T-cell (primary cell): ENCODE measurements around the gene CRLF3. TPM values are rescaled to one million over a fixed set of nuclear protein-coding genes. Genes with fewer than 3 reads are reported as not detected.

Experiments used
- ATAC-seq, 4 experiments: fragments of 200-7000 bp in 3 of 4; fragments of 150-1000 bp in 1 of 4; cut with Tn5 transposase; replicated peaks in 1 of 4; 1 replicate in 3 of 4; 2 replicates in 1 of 4; pipeline ENCODE4 v1.10.0; 2021; ENCODE audit warnings: moderate library complexity in 3 of 4, mild to moderate bottlenecking in 2 of 4, moderate number of reproducible peaks in 1 of 4
- CTCF ChIA-PET, 2 donors: fragments of 300-600 bp; sonication (Branson Sonifier 250); formaldehyde crosslinking; loops; one replicate each; lab custom pipeline; 2022; ENCODE audit warnings: antibody characterized with exemption in 2 of 2; lab: Charles Lee
- POLR2A ChIA-PET, 2 donors: fragments of 300-600 bp; sonication (Branson Sonifier 250); formaldehyde crosslinking; loops; one replicate each; lab custom pipeline; 2022; ENCODE audit warnings: antibody characterized with exemption in 2 of 2; lab: Charles Lee
- DNase-seq, 35 experiments: peaks; one replicate each; pipeline versions ENCODE4 v3.0.0 to v3.0.0-alpha.2; 2013 to 2023
- H3K27ac ChIP-seq: one replicate; pipeline ENCODE4 v1.5.1; 2013; ENCODE audit warnings: low read length
- H3K27me3 ChIP-seq, 2 experiments: replicated peaks in 1 of 2; 1 replicate in 1 of 2; 2 replicates in 1 of 2; pipeline versions ENCODE4 v1.6.1 to v1.7.0; 2013; ENCODE audit warnings: low read length in 1 of 2, mixed read lengths in 1 of 2; ENCODE audit not compliant: control insufficient read depth in 2 of 2, insufficient read depth in 2 of 2; ENCODE audit errors: extremely low read depth in 1 of 2
- H3K36me3 ChIP-seq, 2 donors: 1 replicate in 1 of 2; 2 replicates in 1 of 2; pipeline versions ENCODE4 v1.6.1 to v1.7.0; 2013; ENCODE audit warnings: low read length in 1 of 2; ENCODE audit not compliant: control insufficient read depth in 2 of 2, insufficient read depth in 1 of 2; ENCODE audit errors: extremely low read depth in 1 of 2
- H3K4me1 ChIP-seq, 2 experiments: 1 replicate in 1 of 2; 2 replicates in 1 of 2; pipeline versions ENCODE4 v1.6.1 to v1.7.0; 2013; ENCODE audit warnings: low read length in 2 of 2, mixed read lengths in 1 of 2; ENCODE audit not compliant: insufficient read depth in 2 of 2, control insufficient read depth in 1 of 2; ENCODE audit errors: extremely low read depth in 1 of 2
- H3K4me3 ChIP-seq, 2 donors: 1 replicate in 1 of 2; 2 replicates in 1 of 2; pipeline versions ENCODE4 v1.5.1 to v1.7.0; 2013; ENCODE audit warnings: mild to moderate bottlenecking in 2 of 2, low read length in 1 of 2, moderate library complexity in 1 of 2; ENCODE audit not compliant: control insufficient read depth in 1 of 2; ENCODE audit errors: extremely low read depth in 1 of 2
- H3K9me3 ChIP-seq: 2 replicates; pipeline ENCODE4 v1.7.0; 2013
- H3K27ac Mint-ChIP-seq, 2 donors: one replicate each; pipeline ENCODE4 v1.8.0; 2020 to 2021; ENCODE audit warnings: mild to moderate bottlenecking in 2 of 2, mixed read lengths in 2 of 2
- H3K27me3 Mint-ChIP-seq, 2 donors: one replicate each; pipeline ENCODE4 v1.8.0; 2021 to 2022; ENCODE audit warnings: mixed read lengths in 2 of 2
- H3K36me3 Mint-ChIP-seq: one replicate; pipeline ENCODE4 v1.8.0; 2021; ENCODE audit warnings: mixed read lengths
- H3K4me1 Mint-ChIP-seq, 3 donors: one replicate each; pipeline ENCODE4 v1.8.0; 2020 to 2022; ENCODE audit warnings: mixed read lengths in 3 of 3, mild to moderate bottlenecking in 1 of 3
- H3K4me3 Mint-ChIP-seq, 3 donors: one replicate each; pipeline ENCODE4 v1.8.0; 2020 to 2022; ENCODE audit warnings: mild to moderate bottlenecking in 3 of 3, mixed read lengths in 3 of 3, moderate library complexity in 3 of 3
- H3K9me3 Mint-ChIP-seq, 3 donors: one replicate each; pipeline ENCODE4 v1.8.0; 2020 to 2022; ENCODE audit warnings: mixed read lengths in 3 of 3
- WGBS: methylation state at CpG from one replicate; pipeline ENCODE4 v1.1.5; 2013; ENCODE audit warnings: missing lambda C conversion rate; ENCODE audit not compliant: insufficient coverage; 5-methylcytosine and 5-hydroxymethylcytosine counted together
- total RNA-seq, 35 experiments: library from RNA in 6 of 35; stranded (reverse) in 6 of 35; fragments of 120-200 nt in 1 of 35; gene quantifications; one replicate each; pipeline versions ENCODE4 v1.2.1 to v1.2.4 and lab custom pipeline; 2013 to 2026

The CRLF3 gene
- total RNA-seq, 5 donors from 2014 or later (not counting 1 experiment from before 2014, with no cell fraction given), result 73.3 to 112 (median 89.2) TPM

DNA sequence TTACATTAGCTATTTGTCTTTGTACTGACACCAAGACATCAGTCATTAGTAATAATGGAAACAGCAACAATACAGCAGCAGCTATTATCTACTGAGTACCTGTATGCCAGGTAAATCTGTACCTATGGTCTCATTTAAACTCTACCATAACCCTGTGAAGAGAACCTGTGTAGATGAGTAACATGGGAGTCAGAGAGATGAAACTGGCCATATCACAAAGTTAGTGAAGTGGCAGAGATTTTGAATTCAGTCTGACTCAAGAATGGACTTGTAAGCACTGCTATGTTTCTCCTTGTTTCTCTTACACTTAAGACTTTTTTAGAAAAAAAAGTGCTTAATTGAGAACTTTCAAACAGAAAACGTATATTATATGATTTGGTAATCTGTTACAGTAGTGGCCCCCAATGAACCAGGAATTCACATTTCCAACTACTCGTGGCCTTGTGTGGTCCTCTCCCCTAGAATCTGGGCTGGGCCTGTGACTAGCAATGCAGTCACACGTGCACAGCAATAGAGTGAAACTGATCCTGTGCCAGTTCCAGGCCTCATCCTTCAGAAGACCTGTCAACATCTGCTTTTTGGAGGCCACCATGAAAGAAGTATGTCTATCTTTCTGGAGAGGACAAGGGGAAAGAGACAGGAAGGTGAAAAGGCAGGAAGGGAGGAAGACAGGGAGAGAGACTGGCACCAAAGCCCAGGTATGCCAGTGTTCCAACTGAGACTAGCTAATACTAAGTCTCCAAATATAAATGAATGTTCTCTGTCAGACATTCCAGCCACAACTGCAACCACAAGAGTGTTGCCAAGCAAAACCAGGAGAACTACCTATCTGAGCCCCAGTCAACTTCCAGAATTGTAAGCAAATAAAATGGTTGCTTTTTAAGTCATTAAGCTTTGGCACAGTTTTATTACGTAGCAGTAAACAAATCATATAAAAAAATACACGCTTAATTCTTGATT is 12.0 kb downstream of the CRLF3 start:
- DNase-seq (peak in 1 of 35 experiments; percentile 32), ATAC-seq (peak in 1 of 4 experiments; percentile 28)
- ChIA-PET CTCF (interaction anchor here in 1 of 2 donors (1.0 to 1.2 kb wide), 2 partner anchors 10 to 12 kb away, joined by 3 read pairs; partner anchors contain the start of gene CRLF3), POLR2A (no interaction called here)
- peak overlapping the region; percentile 60 for H3K27ac ChIP-seq
- H3K9me3 ChIP-seq, result no peaks in the 10 kb centered on the region
- Mint-ChIP-seq H3K4me3 (peak overlapping the region; percentile 29 to 72 (median 57)), H3K36me3 (peaks cover 8% of the 10 kb centered on the region), H3K27ac (peak overlapping the region; percentile 91 to 98), H3K27me3 (no peaks in the 10 kb centered on the region), H3K4me1 (peaks cover 55 to 73% (median 69%) of the 10 kb centered on the region in 3 donors), H3K9me3 (no peaks in the 10 kb centered on the region)
- peak overlapping the region in 1 of 2 donors; percentile 19 for H3K4me3 ChIP-seq
- WGBS, result 15% methylated on average over 2 of the region's 5 CpGs
- H3K36me3 ChIP-seq, result no peaks in the 10 kb centered on the region
- H3K4me1 ChIP-seq, result peaks cover 56 to 78% of the 10 kb centered on the region in 2 experiments
- no peaks in the 10 kb centered on the region for H3K27me3 ChIP-seq

- H3K4me3 ChIP-seq, result peak overlapping the region; percentile 22 to 42
- ATAC-seq, result no peak
Measured at GRCh38 chr17:30809867-30810266, 14.6 kb downstream of the CRLF3 start.

DNA sequence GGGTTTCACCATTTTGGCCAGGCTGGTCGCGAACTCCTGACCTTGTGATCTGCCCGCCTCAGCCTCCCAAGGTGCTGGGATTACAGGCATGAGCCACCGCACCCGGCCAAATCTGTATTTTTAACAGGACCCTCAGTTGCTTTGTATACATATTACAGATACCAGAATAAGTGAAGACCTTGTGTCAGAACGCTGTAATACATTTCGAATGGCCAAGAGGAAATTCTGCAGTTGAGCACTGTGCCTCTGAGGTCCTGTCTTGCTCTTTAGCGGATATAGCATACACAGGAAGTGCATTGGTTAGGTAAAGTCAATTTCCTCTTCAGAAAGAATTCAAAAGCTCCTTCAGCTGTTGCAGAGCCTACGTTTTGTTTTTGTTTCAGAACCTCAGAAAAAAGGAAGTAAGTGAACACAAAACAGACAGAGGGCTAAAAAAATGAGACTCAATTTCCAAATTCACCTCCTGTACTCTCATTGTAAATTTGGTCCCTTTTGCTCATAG is 15.7 kb downstream of the CRLF3 start:
- WGBS, result 11% methylated on average over 8 of the region's 9 CpGs
- ATAC-seq (peak; percentile 89 to 97 (median 96)), DNase-seq (peak in 29 of 35 experiments; percentile 17 to 82 (median 39))
- Mint-ChIP-seq H3K4me1 (peaks cover 68 to 75% (median 74%) of the 10 kb centered on the region in 3 donors), H3K36me3 (peaks cover 10% of the 10 kb centered on the region), H3K4me3 (peak overlapping the region; percentile 80 to 87 (median 80)), H3K27ac (peak overlapping the region; percentile 99), H3K9me3 (no peaks in the 10 kb centered on the region), H3K27me3 (no peaks in the 10 kb centered on the region)
- Histone ChIP-seq H3K4me3 (peak overlapping the region; percentile 22 to 42), H3K27me3 (no peaks in the 10 kb centered on the region), H3K36me3 (peaks cover 0 to 4% of the 10 kb centered on the region in 2 donors), H3K9me3 (no peaks in the 10 kb centered on the region), H3K4me1 (peaks cover 55 to 63% of the 10 kb centered on the region in 2 experiments), H3K27ac (peak overlapping the region; percentile 76)
- POLR2A ChIA-PET, result interaction anchor here in 1 of 2 donors (0.5 kb wide), 1 partner anchor 855 kb away, joined by 3 read pairs; no protein-coding TSS in a partner anchor
- CTCF ChIA-PET, result interaction anchor here (0.7 to 2.9 kb wide), 4 partner anchors 13 to 17 kb away, joined by 3 to 48 read pairs (median 12); partner anchors contain the start of gene CRLF3 (in 2 of the 2)

More at GRCh38 chr17:30809867-30810266, 14.6 kb downstream of the CRLF3 start:
- Histone ChIP-seq H3K4me1 (peaks cover 57 to 73% of the 10 kb centered on the region in 2 experiments), H3K36me3 (no peaks in the 10 kb centered on the region), H3K27me3 (no peaks in the 10 kb centered on the region), H3K9me3 (no peaks in the 10 kb centered on the region), H3K27ac (peak overlapping the region; percentile 76)
- H3K27me3 Mint-ChIP-seq, result no peaks in the 10 kb centered on the region
- H3K4me1 Mint-ChIP-seq, result peaks cover 64 to 74% (median 71%) of the 10 kb centered on the region in 3 donors
- peaks cover 3% of the 10 kb centered on the region for H3K36me3 Mint-ChIP-seq
- POLR2A ChIA-PET, result interaction anchor here (0.6 to 0.8 kb wide), 3 partner anchors 12 to 510 kb away, joined by 5 to 8 read pairs (median 5); no protein-coding TSS in a partner anchor
- CTCF ChIA-PET, result interaction anchor here (1.0 to 2.9 kb wide), 4 partner anchors 12 to 20 kb away, joined by 3 to 48 read pairs (median 14); partner anchors contain the start of gene CRLF3 (in 1 of the 2)
- H3K9me3 Mint-ChIP-seq, result no peaks in the 10 kb centered on the region
- DNase-seq, result no peak
- no CpG with 5 or more reads among the region's 6 CpGs for WGBS
- H3K27ac Mint-ChIP-seq, result peak overlapping the region; percentile 99
- peak overlapping the region; percentile 80 to 87 (median 80) for H3K4me3 Mint-ChIP-seq

DNA sequence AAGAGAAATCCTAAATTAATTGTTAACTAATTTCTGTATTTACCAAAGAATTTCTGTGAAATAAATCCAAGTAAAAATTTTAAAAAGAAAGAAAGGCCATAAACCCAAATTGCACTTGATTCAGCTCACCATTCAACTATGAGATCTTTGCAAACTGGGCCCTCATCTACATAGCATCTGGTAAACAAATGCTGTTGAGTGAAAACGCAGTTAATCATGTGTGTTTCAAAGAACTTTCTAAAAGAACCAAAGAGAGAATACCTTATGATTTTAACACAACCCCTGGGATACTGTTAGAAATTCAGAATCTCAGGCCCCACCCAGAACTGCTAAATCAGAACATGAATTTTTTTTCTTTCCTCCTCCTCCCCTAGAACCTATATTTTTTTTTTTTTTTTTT is 16.6 kb downstream of the CRLF3 start:
- H3K4me3 ChIP-seq, result peak overlapping the region in 1 of 2 donors; percentile 15

DNA sequence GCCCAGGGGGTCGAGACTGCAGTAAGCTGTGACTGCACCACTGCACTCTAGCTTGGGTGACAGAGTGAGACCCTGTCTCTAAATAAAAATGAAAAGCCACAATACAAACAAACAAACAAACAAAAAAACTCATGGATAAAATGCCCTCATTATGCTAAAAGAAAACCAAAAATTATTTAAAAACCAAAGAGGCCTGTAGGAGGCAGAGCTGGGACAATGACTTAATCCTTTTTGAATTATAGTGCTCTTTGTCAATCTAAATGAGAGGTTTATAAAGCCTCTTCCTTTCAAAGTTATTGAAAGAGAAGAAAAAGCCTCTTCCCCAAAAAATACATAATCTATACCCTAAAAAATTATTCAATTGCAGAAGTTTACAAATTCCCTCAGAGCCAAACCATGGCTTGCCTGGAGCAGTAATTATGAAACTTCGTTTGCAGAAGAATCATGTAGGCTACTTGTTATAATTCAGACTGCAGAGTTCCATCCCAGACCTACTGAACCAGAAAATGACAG is 18.5 kb downstream of the CRLF3 start:
- H3K4me1 ChIP-seq, result peaks cover 35 to 46% of the 10 kb centered on the region in 2 experiments
- ATAC-seq, result no peak
- no peaks in the 10 kb centered on the region for H3K27me3 Mint-ChIP-seq
- ChIA-PET CTCF (interaction anchor here (0.8 to 4.7 kb wide), 5 partner anchors 10 to 26 kb away, joined by 3 to 33 read pairs (median 4); partner anchors contain the start of genes CRLF3 (in 2 of the 2) and ATAD5 (in 1 of the 2)), POLR2A (interaction anchor here in 1 of 2 donors (0.7 kb wide), 1 partner anchor 24 kb away, joined by 5 read pairs; no protein-coding TSS in a partner anchor)
- H3K9me3 ChIP-seq, result no peaks in the 10 kb centered on the region
- H3K36me3 Mint-ChIP-seq, result peaks cover 26% of the 10 kb centered on the region
- peaks cover 57 to 72% (median 58%) of the 10 kb centered on the region in 3 donors for H3K4me1 Mint-ChIP-seq
- H3K4me3 ChIP-seq, result peak overlapping the region in 1 of 2 donors; percentile 5
- WGBS, result no CpG with 5 or more reads among the region's 2 CpGs
- no peaks in the 10 kb centered on the region for H3K9me3 Mint-ChIP-seq
- H3K4me3 Mint-ChIP-seq, result peak overlapping the region in 2 of 3 donors; percentile 54 to 87
- H3K27ac ChIP-seq, result peak overlapping the region; percentile 8
- DNase-seq, result peak in 1 of 35 experiments; percentile 47
- no peaks in the 10 kb centered on the region for H3K27me3 ChIP-seq
- H3K27ac Mint-ChIP-seq, result peak overlapping the region; percentile 90 to 99
- H3K36me3 ChIP-seq, result peaks cover 4 to 30% of the 10 kb centered on the region in 2 donors

More for the DNA sequence above, 16.6 kb downstream of the CRLF3 start:
- H3K4me3 Mint-ChIP-seq, result peak overlapping the region; percentile 70 to 87 (median 80)
- H3K4me1 ChIP-seq, result peaks cover 47 to 61% of the 10 kb centered on the region in 2 experiments
- H3K27ac Mint-ChIP-seq, result peak overlapping the region; percentile 99
- CTCF ChIA-PET, result interaction anchor here (0.6 to 4.7 kb wide), 7 partner anchors 14 to 1966 kb away, joined by 3 to 48 read pairs (median 7); partner anchors contain the start of gene CRLF3 (in 2 of the 2)
- no CpG with 5 or more reads among the region's 1 CpG for WGBS
- POLR2A ChIA-PET, result no interaction called here
- H3K27me3 Mint-ChIP-seq, result no peaks in the 10 kb centered on the region
- DNase-seq (no peak), ATAC-seq (no peak)
- peak overlapping the region; percentile 76 for H3K27ac ChIP-seq
- H3K36me3 ChIP-seq, result peaks cover 0 to 13% of the 10 kb centered on the region in 2 donors
- H3K9me3 ChIP-seq, result no peaks in the 10 kb centered on the region
- peaks cover 68 to 70% (median 69%) of the 10 kb centered on the region in 3 donors for H3K4me1 Mint-ChIP-seq
- H3K9me3 Mint-ChIP-seq, result no peaks in the 10 kb centered on the region
- peaks cover 17% of the 10 kb centered on the region for H3K36me3 Mint-ChIP-seq
- H3K27me3 ChIP-seq, result no peaks in the 10 kb centered on the region
